ENCODE data around the gene RAB20. TPM values are rescaled to one million over a fixed set of nuclear protein-coding genes. Genes with fewer than 3 reads are reported as not detected.
"Not testable (repeated sequence)": the region's sequence is repeated elsewhere in the genome, so short reads cannot be mapped to it uniquely, and the experiment has no call there.

Gene RAB20
- polyA plus RNA-seq, 1 donor: 6.5 TPM

DNA sequence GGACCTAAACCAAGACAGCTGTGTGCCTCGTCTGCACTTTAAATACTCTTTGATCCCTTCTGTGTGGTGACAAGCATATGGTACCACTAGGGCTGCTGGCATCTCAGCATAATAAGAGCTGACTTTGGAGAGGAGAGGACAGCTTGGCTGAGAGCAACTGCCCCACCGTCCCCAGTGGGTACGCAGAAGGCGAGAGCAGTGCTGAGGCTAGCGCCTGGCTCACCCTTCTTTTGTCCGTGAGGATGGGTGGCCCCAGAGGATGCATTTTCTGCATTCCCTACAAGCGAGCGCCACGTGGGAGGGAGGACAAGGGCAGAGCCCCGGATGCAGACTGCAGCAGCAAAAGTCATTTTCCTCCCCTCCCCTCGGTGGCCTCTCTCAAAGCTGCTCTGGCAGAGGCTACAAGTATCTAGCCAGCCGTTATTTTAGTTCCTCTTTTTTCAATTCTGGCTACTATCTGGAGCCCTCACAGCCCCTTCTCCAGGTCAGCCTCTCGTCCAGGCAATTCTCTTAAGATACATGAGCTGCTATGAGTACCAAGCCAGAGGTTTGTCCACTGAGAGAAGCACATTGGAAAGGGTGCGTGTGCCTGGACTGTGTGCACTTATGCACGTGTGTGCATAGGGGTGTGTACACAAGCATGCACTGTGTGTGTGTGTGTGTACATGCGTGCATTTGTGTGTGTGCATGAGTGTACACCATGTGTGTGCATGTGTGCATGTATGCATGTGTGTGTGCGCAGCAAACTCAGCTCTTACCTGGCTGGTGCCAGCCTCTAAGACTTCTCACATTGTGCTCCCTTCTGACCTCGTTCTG lies 51.3 kb downstream of the RAB20 start:
- no peak for DNase-seq

DNA sequence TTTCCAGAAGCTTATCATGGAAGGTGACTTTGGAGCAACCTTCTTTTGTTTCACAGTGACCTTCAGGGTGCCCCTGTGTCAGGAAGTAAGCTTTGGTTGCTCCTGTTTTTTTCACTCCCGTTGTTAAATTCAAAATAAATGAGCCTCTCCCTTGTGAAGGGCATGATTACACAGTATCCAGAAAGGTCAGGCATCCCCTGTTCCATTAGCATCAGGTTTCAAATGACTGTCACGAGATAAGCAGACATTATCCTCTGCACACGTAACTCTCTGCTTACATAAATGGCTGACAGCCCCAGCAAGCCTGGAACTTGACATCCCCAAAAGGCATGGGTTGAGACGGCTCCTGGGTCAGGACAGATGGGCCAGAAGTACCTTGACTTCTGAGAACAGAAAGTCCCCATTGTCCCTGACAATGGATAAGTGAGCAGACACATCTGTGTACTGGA lies 52.0 kb downstream of the RAB20 start:
- no peak for DNase-seq

DNA sequence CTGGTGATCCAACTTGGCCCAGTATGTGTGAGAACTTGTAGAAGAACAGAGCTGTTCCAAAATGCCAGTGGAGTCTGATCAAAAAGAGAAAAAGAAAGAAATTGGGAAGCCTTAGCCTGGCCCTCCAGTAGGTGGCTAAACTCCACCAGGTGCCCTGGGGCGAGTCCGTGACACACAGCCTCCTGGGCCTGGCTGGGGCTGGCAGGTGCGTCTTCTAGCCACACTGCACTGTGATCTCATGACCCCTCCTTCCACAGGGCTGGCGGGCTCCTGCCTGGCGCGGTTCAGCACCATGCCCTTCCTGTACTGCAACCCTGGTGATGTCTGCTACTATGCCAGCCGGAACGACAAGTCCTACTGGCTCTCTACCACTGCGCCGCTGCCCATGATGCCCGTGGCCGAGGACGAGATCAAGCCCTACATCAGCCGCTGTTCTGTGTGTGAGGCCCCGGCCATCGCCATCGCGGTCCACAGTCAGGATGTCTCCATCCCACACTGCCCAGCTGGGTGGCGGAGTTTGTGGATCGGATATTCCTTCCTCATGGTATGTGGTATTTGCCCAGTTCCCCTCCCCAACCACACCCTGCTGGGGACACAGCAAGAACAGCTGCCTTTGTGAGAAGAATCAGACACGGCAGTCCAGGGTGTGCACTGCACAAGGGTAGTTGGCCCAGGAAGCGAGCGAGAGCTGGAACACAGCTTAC lies 53.7 kb downstream of the RAB20 start:
- no peak for DNase-seq

DNA sequence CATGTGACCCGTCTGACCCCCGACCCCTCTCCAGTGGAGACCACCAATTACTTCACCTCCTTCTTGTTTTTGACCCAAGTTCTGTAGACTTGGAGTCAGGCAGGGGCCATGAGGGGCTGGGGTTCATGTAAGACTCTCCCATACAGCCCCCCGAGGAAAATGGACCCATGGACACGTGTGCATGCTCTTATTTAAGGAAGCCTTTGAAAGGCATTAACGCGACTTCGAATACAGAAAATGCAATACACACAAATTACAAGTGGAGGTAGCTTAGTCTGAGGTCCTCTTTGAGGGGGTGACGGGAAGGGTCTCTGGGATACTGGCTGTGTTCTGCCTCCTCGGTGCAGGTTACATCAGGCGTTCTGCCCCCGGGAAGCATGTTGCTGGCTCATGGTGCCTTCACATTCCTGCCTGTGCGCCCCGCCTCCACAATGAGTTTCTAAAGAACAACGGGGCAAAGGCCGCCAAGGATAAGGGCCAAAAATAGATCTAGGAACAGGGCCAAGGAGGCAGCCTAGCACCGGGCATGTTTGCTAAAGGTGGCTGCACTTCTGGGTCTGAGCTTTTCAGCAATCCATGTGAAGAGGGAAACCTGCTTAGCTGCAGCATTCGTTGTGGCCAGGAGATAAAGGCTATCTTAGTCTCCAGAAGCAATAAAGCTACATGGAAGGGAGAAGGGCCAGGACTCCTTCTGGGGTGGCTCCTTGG lies 54.5 kb downstream of the RAB20 start:
- no peak for DNase-seq

DNA sequence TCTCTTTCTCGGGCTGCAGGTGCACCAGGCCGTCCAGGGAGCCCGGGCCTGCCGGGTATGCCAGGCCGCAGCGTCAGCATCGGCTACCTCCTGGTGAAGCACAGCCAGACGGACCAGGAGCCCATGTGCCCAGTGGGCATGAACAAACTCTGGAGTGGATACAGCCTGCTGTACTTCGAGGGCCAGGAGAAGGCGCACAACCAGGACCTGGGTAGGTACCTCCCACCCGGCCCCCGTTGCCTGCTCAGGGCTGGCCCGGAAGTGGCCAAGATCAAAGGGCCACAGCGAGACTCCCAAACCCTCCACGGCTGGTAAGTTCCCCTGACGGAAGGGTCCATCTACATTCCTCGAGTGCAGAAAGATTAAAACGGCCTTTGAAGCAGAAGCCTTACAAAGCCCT lies 55.1 kb downstream of the RAB20 start:
- DNase-seq: no peak

DNA sequence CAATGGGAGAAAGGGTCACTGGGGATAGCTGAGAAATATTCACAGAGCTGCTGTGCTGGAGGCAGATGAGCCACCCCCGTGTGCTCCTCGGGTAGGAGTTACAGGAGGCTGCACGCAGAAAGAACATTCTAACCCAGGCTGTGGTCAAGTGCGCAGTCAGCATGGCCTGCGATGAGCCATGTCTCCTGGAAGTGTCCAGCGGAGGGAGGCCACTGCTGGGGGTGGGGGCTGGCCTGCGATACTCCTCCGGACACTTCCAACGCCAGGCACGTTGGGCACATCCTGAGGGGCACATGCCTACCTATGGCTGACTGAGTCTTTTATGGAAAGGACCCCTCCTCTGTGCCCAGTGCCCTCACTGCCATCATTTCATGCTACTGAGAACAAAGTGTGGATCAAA lies 55.9 kb downstream of the RAB20 start:
- no peak for DNase-seq

DNA sequence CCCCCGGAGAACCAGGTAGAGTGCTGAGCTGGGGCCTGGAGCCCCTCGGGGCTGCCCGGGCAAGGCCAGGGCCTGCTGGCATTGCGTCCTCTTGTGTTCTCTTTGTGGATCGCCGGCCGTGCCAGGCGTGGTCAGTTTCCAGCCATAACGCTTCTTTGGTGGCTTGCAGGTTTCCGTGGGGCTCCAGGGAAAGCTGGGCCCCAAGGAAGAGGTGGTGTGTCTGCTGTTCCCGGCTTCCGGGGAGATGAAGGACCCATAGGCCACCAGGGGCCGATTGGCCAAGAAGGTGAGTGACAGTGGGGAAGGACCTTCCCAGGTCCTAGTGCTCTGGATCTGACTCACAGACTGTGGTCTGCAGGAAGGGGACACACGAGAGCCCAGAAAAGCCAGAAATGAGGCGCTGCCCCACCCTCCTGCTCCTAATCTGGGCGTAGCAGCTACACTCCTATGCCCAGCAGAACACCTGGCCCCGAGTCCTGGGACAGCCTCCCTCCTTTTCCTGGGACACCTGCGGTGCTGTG lies 57.5 kb downstream of the RAB20 start:
- DNase-seq: no peak

DNA sequence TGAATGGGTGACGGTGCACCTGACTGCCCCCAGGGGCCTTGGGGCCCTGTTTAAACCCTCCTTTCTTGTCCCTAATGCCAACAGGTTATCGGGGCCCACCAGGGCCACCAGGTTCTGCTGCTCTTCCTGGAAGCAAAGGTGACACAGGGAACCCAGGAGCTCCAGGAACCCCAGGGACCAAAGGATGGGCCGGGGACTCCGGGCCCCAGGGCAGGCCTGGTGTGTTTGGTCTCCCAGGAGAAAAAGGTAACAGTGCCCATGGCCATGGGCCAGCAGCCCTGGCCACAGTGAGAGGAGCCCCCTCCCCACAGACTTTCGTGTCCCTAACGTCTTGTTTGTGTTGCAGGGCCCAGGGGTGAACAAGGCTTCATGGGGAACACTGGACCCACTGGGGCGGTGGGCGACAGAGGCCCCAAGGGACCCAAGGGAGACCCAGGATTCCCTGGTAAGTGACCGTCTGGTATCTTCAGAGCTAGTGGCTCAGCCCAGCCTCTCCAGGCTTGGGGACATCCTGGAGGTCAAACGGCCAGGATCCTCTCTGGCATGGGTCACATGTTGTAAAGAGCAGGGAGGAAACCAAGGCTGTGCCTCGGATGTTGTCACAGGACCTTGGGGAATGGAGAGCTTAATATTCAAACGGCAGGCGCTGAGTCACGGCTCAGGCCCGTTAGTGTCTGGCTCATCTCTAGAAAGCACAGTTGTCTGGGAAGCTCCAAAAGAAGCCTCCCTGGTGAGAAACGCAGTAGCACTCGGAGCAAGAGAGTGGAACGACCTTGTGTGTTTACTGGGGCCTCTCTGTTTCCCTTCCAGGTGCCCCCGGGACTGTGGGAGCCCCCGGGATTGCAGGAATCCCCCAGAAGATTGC lies 58.3 kb downstream of the RAB20 start:
- no peak for DNase-seq

DNA sequence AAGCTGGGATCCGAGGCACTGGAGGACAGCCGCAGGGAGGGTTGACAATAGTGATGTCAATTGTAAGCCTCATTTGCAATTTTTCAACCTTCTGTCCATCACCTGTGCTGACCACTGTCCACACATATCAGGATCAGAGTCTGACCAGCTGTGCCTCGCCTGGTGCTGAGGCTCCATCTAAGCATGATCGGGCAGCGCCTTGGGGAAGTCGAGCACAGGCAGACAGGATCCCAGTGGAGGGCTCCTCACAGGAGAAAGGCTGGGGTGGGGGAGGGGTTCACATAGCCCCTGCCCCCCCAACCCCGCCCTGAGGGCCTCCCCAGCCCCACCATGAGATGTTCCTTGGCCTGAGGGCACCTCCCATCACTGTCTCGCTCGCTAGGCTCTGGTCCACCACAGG lies 60.3 kb downstream of the RAB20 start:
- DNase-seq: no peak

DNA sequence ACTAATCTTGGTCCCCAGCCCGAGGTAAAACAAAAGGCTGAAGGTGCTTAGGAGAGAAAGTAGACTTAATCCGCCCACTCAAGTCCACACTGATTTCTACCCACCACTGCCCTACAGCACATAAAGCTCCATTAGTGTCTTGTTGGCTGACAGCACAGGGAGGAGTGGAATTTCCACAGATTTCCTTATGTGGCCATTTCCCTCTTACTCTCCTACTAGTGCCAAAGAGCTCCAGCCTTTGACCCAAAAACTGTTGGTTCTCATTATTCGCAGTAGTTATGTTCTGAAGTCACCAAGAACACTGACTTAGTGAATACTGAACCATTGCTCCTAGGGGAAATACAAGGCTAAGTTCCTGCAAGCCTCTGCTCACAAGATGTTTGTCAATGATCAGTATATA lies 61.2 kb downstream of the RAB20 start:
- DNase-seq: no peak

DNA sequence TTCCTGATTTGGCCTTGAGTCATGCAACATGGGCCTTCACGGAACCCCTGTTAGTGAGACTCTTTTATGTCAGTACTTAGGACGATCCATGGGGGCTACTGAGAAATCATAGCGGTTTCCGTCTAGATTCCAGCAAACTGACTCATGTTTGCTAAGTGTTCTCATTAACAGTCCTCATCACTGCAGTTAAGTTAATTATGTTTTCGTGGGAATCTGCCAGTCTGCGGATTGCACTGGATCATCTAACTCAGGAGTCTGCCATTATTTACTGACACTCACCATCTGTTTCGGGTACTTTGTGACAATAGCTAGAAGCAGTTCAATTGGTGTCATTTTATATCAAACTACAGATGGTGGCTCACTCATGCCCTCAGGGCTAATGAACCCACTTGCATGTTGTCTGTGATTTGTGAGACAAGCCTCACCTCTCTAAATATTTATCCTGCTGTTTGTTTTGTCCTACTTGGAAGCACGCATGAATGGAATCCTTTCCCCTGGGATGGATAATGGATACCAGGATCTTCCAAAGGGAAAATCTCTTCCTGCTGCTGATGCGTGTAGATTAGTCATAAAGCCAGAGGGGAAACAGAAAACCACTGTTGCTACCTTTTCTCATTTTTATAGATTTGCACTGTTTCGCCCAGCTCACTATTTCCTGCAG lies 61.8 kb downstream of the RAB20 start:
- DNase-seq: no peak

DNA sequence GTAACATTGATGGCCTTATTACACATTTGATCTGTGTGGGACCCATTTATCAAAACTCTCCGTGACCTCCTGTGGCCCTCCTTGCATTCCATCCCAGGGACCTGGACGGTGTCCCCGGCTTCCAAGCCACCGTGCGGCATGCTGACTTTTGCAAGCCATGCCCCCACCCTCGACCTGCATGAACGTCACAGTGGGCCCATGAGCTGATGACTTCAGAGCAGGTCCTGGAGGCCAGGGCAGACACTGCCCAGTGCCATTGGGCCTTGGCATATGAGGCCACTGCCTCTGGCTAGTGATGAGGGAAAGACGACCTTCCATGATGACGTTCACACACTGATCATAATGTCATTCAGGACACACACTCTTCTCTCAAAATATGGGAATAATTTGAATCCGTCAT lies 62.8 kb downstream of the RAB20 start:
- DNase-seq: no peak

DNA sequence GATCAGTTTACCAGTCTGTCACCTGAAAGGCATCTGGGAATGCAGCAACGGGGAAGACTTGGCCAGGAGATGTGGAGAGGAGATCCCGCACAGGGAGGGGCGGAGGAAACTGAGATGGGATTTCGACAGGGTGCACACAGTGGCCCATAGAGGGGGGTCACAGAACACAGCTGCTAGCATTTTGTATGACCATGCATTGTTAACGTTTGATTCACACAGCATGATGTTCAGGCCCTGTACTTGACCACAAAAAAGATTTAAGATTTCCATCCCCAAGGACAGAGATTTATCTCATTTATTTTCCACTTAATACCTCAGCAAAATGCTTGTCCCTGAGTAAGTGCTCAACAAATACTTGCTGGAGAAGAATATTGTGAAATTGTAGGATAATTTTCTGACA lies 63.2 kb downstream of the RAB20 start:
- no peak for DNase-seq

DNA sequence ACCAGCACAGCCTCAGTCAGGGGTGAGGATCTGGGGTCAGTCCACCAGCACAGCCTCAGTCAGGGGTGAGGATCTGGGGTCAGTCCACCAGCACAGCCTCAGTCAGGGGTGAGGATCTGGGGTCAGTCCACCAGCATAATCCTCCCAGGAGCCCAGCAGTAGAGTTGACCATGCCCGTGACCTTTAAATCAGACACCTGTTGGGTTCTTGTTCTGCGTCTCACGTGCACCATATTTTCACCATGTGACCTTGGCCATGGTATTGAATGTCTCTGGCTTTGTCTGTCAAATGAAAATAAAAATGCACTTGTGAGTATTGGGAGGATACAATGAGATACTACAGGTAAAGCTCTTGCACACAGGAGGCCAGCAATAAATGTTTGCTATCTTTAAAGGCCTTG lies 63.6 kb downstream of the RAB20 start:
- DNase-seq: not testable (repeated sequence)

DNA sequence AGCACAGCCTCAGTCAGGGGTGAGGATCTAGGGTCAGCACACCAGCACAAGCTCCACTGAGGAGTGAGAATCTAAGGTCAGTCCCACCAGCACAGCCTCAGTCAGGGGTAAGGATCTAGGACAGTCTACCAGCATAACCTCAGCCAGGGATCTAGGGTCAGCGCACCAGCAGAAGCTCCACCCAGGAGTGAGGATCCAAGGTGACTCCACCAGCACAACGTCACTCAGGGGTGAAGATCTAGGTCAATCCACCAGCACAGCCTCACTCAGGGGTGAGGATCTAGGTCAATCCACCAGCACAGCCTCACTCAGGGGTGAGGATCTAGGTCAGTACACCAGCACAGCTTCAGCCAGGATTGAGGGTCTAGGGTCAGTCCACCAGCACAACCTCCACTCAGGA lies 64.5 kb downstream of the RAB20 start:
- no peak for DNase-seq

DNA sequence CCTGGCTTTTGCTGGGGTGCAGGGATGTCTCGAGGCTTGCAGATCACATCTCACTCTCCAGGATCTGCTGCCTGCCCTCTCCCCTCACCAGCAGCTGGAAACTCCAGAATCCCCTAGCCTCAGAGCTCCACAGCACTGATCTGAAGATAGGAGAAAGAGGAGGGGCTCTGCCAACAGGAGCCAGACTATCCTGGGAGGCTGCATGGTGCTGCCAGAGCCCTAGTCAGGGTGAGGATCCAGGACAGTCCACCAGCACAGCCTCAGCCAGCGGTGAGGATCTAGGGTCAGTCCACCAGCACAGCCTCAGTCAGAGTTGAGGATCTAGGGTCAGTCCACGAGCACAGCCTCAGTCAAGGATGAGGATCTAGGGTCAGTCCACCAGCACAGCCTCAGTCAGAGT lies 65.2 kb downstream of the RAB20 start:
- DNase-seq: no peak

DNA sequence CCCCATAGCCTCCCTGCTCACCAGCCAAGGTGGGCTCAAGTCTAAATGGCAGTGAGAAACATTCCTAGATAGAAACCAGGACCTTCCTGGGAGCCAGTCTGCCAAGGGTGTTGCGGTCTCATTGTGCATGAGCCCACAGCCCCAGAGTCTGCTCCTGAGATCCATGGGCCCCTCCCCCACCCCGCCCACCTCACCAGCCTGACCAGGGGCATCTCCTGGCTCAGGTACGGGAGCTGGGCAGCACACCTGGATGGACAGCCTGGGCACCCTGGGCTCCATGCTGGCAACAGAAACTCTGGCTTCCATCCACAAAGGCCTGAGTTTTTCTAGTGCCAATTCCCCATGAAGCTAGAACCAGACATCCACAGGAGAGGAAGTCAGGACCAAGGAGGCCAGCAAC lies 65.6 kb downstream of the RAB20 start:
- DNase-seq: no peak

DNA sequence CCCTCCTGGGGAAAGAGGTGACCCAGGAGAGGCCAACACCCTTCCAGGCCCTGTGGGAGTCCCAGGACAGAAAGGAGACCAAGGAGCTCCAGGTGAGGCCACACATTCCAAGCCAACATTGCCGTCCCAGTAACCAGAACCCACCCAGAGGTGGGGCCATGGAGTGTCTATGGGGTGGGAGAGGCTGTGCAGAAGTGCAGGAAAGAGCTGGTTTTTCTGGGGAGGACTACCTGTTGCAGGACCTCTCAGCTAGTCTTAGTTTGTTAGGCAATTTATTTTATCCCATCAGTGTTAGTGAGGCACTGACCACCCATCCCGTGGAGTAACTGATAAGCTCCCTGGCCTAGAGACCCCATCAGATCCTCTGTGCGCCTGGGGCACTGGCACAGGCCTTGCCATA lies 66.1 kb downstream of the RAB20 start:
- no peak for DNase-seq

DNA sequence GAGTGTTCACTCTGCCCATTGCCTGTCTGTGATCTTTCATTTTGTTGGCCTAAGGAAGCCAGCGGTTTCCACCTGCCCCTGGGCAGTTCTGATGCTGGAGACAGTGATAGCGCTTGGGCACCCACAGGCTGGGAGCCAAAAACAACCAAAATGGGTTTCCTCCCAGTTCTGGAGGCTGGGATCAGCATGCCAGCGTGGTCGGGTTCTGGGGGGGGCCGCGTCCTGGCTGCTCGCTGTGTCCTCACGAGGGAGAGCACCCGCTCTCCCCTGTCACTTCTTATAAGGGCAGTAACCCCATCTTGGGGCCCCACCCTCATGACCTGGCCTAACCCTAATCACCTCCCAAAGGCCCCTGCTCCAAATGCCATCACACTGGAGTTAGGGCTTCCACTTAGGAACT lies 67.9 kb downstream of the RAB20 start:
- no peak for DNase-seq

DNA sequence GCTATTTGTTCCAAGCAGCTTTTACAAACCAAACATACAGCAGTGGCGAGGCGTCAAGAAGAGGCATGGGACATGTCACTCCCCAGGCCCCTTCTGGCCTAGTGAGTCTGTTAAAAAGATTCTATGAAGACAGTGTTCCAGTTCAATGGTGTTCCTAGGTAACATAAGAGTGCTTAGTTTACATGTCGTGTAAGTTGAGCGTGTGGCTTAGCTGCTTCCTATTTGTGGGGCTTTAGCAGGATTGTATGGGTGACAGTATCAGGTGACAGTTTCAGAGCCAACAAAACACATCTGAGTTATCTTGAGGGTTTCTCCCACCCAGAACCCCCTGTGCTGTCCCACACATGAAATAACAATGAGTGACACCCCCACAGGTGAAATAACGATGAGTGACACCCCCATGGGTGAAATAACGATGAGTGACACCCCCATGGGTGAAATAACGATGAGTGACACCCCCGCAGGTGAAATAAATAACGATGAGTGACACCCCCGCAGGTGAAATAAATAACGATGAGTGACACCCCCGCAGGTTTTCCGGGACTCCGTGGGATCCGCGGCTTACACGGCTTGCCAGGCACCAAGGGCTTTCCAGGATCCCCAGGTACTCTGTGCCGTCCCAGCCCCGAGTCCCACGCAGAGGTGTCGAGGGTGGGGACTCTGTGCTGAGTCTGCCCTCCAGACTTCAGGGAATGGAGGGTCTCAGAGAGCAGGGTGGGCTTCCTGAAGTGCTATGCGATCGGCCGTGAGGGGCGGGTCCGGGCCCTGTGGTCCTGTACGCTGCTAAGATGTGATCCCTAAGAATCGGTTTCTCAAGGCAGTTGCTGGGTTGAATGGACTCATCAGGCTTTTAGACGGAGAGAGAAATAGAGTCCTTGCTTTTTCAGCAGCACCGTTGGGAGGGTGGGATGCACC lies 68.6 kb downstream of the RAB20 start:
- peak; percentile 31 for DNase-seq

Measured in left kidney (tissue), 2 donors.